BJ (cell line): Measurements from ENCODE around the gene KCMF1. TPM values are rescaled to one million over a fixed set of nuclear protein-coding genes. Genes with fewer than 3 reads are reported as not detected.

Experiments used
- CTCF ChIA-PET: fragments of 350-600 bp; formaldehyde crosslinking; extraction: SDS; loops from one replicate; lab custom pipeline; 2021; ENCODE audit warnings: antibody characterized with exemption, inconsistent platforms; lab: Yijun Ruan, JAX
- POLR2A ChIA-PET: fragments of 300-600 bp; sonication (Branson Sonifier 250); formaldehyde crosslinking; extraction: SDS; loops from one replicate; lab custom pipeline; 2021; ENCODE audit warnings: antibody characterized with exemption; lab: Charles Lee
- DNase-seq: peaks from one replicate; pipeline ENCODE4 v3.0.0-alpha.2; 2011; ENCODE audit warnings: low read depth
- H3K27me3 ChIP-seq: 2 replicates; pipeline ENCODE4 v1.6.0; 2011; ENCODE audit warnings: low read length; ENCODE audit not compliant: control insufficient read depth, insufficient read depth
- H3K36me3 ChIP-seq: 2 replicates; pipeline ENCODE4 v1.5.1; 2011; ENCODE audit warnings: low read length; ENCODE audit not compliant: control insufficient read depth, insufficient read depth
- H3K4me3 ChIP-seq: 2 replicates; pipeline ENCODE4 v1.5.1; 2011; ENCODE audit warnings: low read depth, mild to moderate bottlenecking, control low read depth, low read length
- CTCF ChIP-seq: IDR thresholded peaks from 2 replicates; pipeline ENCODE4 v1.5.1; 2011; ENCODE audit warnings: low read depth, mild to moderate bottlenecking, control low read depth, inconsistent platforms, low read length, moderate library complexity; ENCODE audit not compliant: insufficient read depth
- polyA plus RNA-seq: library from polyadenylated mRNA; depleted of rRNA; stranded (reverse); fragments of >200 nt; gene quantifications from 2 replicates; pipeline ENCODE4 v1.2.3, GENCODE V29; 2011

The KCMF1 gene
- polyA plus RNA-seq, 1 experiment = 83.3 TPM

DNA sequence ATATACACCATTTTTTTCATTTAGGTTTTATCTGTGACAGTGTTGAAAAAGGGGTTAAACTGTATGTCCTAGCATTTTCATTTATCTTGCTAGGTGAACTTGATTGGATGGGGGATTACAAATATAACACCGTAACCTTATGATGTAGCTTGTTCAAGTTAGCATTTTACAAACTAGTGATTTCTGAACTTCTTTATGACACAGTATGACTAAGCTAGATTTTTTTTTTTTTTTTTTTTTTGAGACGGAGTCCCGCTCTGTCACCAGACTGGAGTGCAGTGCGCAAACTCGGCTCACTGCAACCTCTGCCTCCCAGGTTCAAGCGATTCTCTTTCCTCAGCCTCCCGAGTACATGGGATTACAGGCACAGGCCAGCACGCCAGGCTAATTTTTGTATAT, 47.1 kb downstream of the KCMF1 start:
- TF ChIP-seq CTCF = no peak
- POLR2A ChIA-PET = no interaction called here
- Histone ChIP-seq H3K36me3 (no peaks in the 10 kb centered on the region), H3K4me3 (no peak overlapping the region), H3K27me3 (no peaks in the 10 kb centered on the region)
- CTCF ChIA-PET = interaction anchor here (0.5 to 2.0 kb wide), 16 partner anchors 8 to 278 kb away, joined by 3 to 9 read pairs (median 4); no protein-coding TSS in a partner anchor
- DNase-seq = no peak

DNA sequence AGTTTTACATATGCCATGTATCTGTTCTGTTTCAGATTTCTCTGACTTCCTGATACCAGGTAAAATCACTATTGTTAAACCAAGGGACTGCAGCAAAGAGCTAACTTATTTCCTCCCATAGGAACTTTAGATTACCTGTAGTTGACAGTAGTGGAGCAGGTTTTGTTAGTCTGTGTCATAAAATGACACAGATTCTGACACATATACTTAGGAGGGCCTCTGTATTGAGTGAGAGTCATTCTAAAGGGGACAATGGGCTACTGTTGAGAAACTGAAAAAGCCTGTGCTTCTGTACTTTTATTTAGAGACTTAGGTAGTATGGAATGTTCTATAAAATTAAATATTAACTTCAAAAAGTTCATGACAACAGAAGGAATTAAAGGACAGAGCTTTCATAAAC, 48.2 kb downstream of the KCMF1 start:
- DNase-seq = no peak
- Histone ChIP-seq H3K4me3 (no peak overlapping the region), H3K27me3 (no peaks in the 10 kb centered on the region), H3K36me3 (no peaks in the 10 kb centered on the region)
- ChIA-PET CTCF (interaction anchor here (2.0 kb wide), 1 partner anchor 93 kb away, joined by 6 read pairs; no protein-coding TSS in a partner anchor), POLR2A (no interaction called here)
- TF ChIP-seq CTCF = no peak

GRCh38 chr2:85022232-85022631, 51.3 kb downstream of the KCMF1 start:
- POLR2A ChIA-PET = no interaction called here
- no peak overlapping the region for H3K4me3 ChIP-seq
- no peaks in the 10 kb centered on the region; the same call in 1 of the 2 replicates for H3K36me3 ChIP-seq
- CTCF ChIA-PET = no interaction called here
- TF ChIP-seq CTCF = no peak
- no peaks in the 10 kb centered on the region for H3K27me3 ChIP-seq
- DNase-seq = no peak

DNA sequence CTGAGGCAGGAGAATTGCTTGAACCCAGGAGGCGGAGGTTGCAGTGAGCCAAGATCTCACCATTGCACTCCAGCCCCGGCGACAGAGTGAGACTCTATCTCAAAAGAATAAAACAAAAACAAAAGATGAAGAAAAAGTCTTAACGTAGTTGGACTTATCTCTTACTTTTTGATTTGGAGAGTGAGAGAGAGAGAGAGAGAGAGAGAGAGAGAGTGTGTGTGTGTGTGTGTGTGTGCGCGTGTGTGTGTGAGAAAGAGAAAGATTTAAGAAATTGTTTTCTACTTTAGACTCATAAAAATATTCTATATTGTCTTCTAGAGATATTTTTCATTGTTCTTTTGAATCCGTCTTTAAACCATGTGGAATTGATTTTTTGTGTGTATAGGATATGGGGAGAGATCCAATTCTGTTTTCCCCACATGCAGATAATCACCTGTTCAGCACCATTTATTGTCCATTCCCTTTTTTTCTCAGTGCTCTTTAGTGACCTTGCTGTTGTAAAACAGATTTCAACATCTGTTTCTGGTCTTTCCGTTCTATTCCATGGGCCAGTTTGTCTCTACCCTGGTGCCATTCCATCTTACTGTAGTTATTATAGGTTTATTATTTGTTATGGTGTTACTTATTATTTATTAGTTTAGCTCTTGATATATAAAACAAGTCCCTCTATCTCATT, 53.5 kb downstream of the KCMF1 start:
- TF ChIP-seq CTCF = no peak
- ChIA-PET CTCF (interaction anchor here (0.6 kb wide), 1 partner anchor 32 kb away, joined by 3 read pairs; no protein-coding TSS in a partner anchor), POLR2A (no interaction called here)
- no peak for DNase-seq
- Histone ChIP-seq H3K4me3 (no peak overlapping the region), H3K27me3 (no peaks in the 10 kb centered on the region), H3K36me3 (no peaks in the 10 kb centered on the region; the same call in 1 of the 2 replicates)

DNA sequence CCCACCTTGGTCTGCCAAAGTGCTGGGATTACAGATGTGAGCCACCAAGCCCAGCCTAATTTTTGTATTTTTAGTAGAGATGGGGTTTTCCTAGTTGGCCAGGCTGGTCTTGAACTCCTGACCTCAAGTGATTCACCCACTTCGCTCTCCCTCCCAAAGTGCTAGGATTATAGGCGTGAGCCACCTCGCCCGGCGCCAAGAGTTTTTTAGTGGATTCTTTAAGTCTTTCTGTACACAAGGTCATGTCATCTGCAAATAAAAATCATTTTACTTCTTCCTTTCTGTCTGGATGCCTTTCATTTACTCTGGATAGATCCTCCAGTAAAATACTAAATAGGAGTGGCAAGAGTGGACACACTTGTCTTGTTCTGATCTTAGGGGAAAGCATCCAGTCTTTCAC, 61.7 kb downstream of the KCMF1 start:
- Histone ChIP-seq H3K4me3 (no peak overlapping the region), H3K36me3 (peaks cover 10% of the 10 kb centered on the region), H3K27me3 (no peaks in the 10 kb centered on the region)
- POLR2A ChIA-PET = no interaction called here
- DNase-seq = no peak
- no peak for TF ChIP-seq CTCF
- CTCF ChIA-PET = interaction anchor here (1.0 to 2.0 kb wide), 4 partner anchors 15 to 253 kb away, joined by 3 to 9 read pairs (median 4); no protein-coding TSS in a partner anchor
